CD14-positive monocyte (primary cell): ENCODE measurements around the gene ALDH5A1. TPM values are rescaled to one million over a fixed set of nuclear protein-coding genes. Genes with fewer than 3 reads are reported as not detected.
A peak's percentile ranks its signal among the peaks of the same experiment; 100 is the strongest.

Experiments
- DNase-seq, 3 donors: peaks; one replicate each; pipeline ENCODE4 v3.0.0-alpha.2; 2011 to 2022
- H2AFZ ChIP-seq: 2 replicates; pipeline ENCODE4 v1.6.0; 2012; ENCODE audit warnings: mild to moderate bottlenecking, low read depth, low read length, inconsistent platforms; ENCODE audit not compliant: insufficient read depth, poor library complexity, severe bottlenecking
- H3K27ac ChIP-seq, 2 donors: 1 replicate in 1 of 2; 2 replicates in 1 of 2; pipeline ENCODE4 v1.5.1; 2012 to 2013; ENCODE audit warnings: low read length in 2 of 2, control low read depth in 1 of 2, inconsistent platforms in 1 of 2, low read depth in 1 of 2, mild to moderate bottlenecking in 1 of 2
- H3K27me3 ChIP-seq, 2 donors: one replicate each; pipeline versions ENCODE4 v1.6.0 to v1.6.1; 2011 to 2013; ENCODE audit warnings: low read length in 2 of 2; ENCODE audit not compliant: control insufficient read depth in 2 of 2, insufficient read depth in 2 of 2
- H3K36me3 ChIP-seq, 2 donors: replicated peaks in 1 of 2; 1 replicate in 1 of 2; 2 replicates in 1 of 2; pipeline versions ENCODE4 v1.5.1 to v1.6.1; 2012 to 2013; ENCODE audit warnings: low read length in 2 of 2, control low read depth in 1 of 2, inconsistent platforms in 1 of 2, mild to moderate bottlenecking in 1 of 2; ENCODE audit not compliant: insufficient read depth in 2 of 2, control insufficient read depth in 1 of 2
- H3K4me1 ChIP-seq, 2 donors: 1 replicate in 1 of 2; 2 replicates in 1 of 2; pipeline versions ENCODE4 v1.5.1 to v1.6.1; 2012 to 2013; ENCODE audit warnings: low read length in 2 of 2, control low read depth in 1 of 2, inconsistent platforms in 1 of 2, mild to moderate bottlenecking in 1 of 2, moderate library complexity in 1 of 2; ENCODE audit not compliant: insufficient read depth in 2 of 2, control insufficient read depth in 1 of 2
- H3K4me2 ChIP-seq: replicated peaks from 2 replicates; pipeline ENCODE3; 2012; ENCODE audit warnings: low read length, moderate library complexity, mild to moderate bottlenecking; ENCODE audit not compliant: poor library complexity, severe bottlenecking; ENCODE audit errors: extremely low read depth
- H3K4me3 ChIP-seq, 3 experiments: fragments of 200-600 bp in 1 of 3; sonication (generic) in 1 of 3; replicated peaks in 1 of 3; 1 replicate in 2 of 3; 2 replicates in 1 of 3; pipeline ENCODE4 v1.5.1; 2011 to 2013; ENCODE audit warnings: low read length in 3 of 3, mild to moderate bottlenecking in 3 of 3, control low read depth in 2 of 3, low read depth in 2 of 3, inconsistent platforms in 1 of 3, moderate library complexity in 1 of 3
- H3K79me2 ChIP-seq: 2 replicates; pipeline ENCODE4 v1.6.0; 2012; ENCODE audit warnings: mild to moderate bottlenecking, control low read depth, inconsistent platforms, low read length, moderate library complexity; ENCODE audit not compliant: insufficient read depth
- H3K9ac ChIP-seq: 2 replicates; pipeline ENCODE4 v1.6.0; 2017; ENCODE audit warnings: low read length, mild to moderate bottlenecking; ENCODE audit not compliant: insufficient read depth, poor library complexity, severe bottlenecking
- H3K9me3 ChIP-seq, 2 donors: replicated peaks in 1 of 2; 1 replicate in 1 of 2; 2 replicates in 1 of 2; pipeline versions ENCODE4 v1.5.1 to v1.6.1; 2012 to 2013; ENCODE audit warnings: low read length in 2 of 2, control low read depth in 1 of 2; ENCODE audit not compliant: control insufficient read depth in 1 of 2, insufficient read depth in 1 of 2
- H4K20me1 ChIP-seq: 2 replicates; pipeline ENCODE4 v1.6.0; 2012; ENCODE audit warnings: mild to moderate bottlenecking, low read length, control low read depth, moderate library complexity; ENCODE audit not compliant: insufficient read depth
- H3K27ac Mint-ChIP-seq, 7 donors: one replicate each; pipeline ENCODE4 v1.8.0; 2020; ENCODE audit warnings: mild to moderate bottlenecking in 7 of 7, mixed read lengths in 7 of 7, moderate library complexity in 6 of 7, inconsistent platforms in 2 of 7
- H3K27me3 Mint-ChIP-seq, 3 donors: one replicate each; pipeline ENCODE4 v1.8.0; 2021 to 2022; ENCODE audit warnings: low read depth in 3 of 3, mild to moderate bottlenecking in 3 of 3, mixed read lengths in 3 of 3, moderate library complexity in 3 of 3, inconsistent platforms in 1 of 3
- H3K36me3 Mint-ChIP-seq, 2 donors: one replicate each; pipeline ENCODE4 v1.8.0; 2020; ENCODE audit warnings: mixed read lengths in 2 of 2, inconsistent platforms in 1 of 2, mild to moderate bottlenecking in 1 of 2
- H3K4me1 Mint-ChIP-seq: one replicate; pipeline ENCODE4 v1.8.0; 2020; ENCODE audit warnings: mild to moderate bottlenecking, mixed read lengths
- H3K4me3 Mint-ChIP-seq, 2 donors: one replicate each; pipeline ENCODE4 v1.8.0; 2020; ENCODE audit warnings: mild to moderate bottlenecking in 2 of 2, mixed read lengths in 2 of 2, moderate library complexity in 1 of 2
- H3K9me3 Mint-ChIP-seq, 7 donors: one replicate each; pipeline ENCODE4 v1.8.0; 2020 to 2022; ENCODE audit warnings: mixed read lengths in 7 of 7, mild to moderate bottlenecking in 6 of 7, moderate library complexity in 6 of 7, inconsistent platforms in 2 of 7
- CTCF ChIP-seq: fragments of 200-600 bp; IDR thresholded peaks from one replicate; pipeline ENCODE4 v1.8.0; 2022; ENCODE audit warnings: antibody characterized with exemption, mild to moderate bottlenecking
- WGBS: methylation state at CpG from one replicate; pipeline ENCODE4 v1.1.5; 2013; ENCODE audit warnings: missing lambda C conversion rate; ENCODE audit not compliant: insufficient coverage; 5-methylcytosine and 5-hydroxymethylcytosine counted together
- intact Hi-C, 2 donors: fragments of 100-400 bp; cut with micrococcal nuclease; formaldehyde crosslinking; loops; one replicate each; pipeline versions ENCODE4 v1.15.0 to v1.15.1; 2023
- polyA plus RNA-seq, 3 donors: library from polyadenylated mRNA; depleted of rRNA in 1 of 3; unstranded in 2 of 3; stranded (reverse) in 1 of 3; fragments of 300-500 nt in 2 of 3; fragments of >200 nt in 1 of 3; fragmentation: Illumina TruSeq in 2 of 3; gene quantifications; 1 replicate in 2 of 3; 2 replicates in 1 of 3; pipeline ENCODE4 v1.2.3, GENCODE V29; 2012 to 2021

ALDH5A1 gene
- polyA plus RNA-seq, 3 donors: 0.04 to 0.33 (median 0.17) TPM

- Histone ChIP-seq H3K79me2 (no peaks in the 10 kb centered on the region), H4K20me1 (no peaks in the 10 kb centered on the region), H3K9me3 (no peaks in the 10 kb centered on the region), H3K27ac (no peak overlapping the region), H3K36me3 (no peaks in the 10 kb centered on the region), H2AFZ (peak overlapping the region; percentile 22), H3K4me2 (no peak overlapping the region), H3K4me3 (no peak overlapping the region), H3K27me3 (no peaks in the 10 kb centered on the region), H3K4me1 (no peaks in the 10 kb centered on the region), H3K9ac (no peak overlapping the region)
- Mint-ChIP-seq H3K36me3 (no peaks in the 10 kb centered on the region), H3K27ac (no peak overlapping the region), H3K4me3 (no peak overlapping the region), H3K4me1 (peaks cover 8% of the 10 kb centered on the region), H3K27me3 (peaks cover 0 to 4% (median 2%) of the 10 kb centered on the region in 3 donors), H3K9me3 (peaks cover 0 to 2% (median 0%) of the 10 kb centered on the region in 7 donors)
- no peak for TF ChIP-seq CTCF
- peak; percentile 12 to 51 (median 43) for DNase-seq
- WGBS: 57% methylated on average over 4 of the region's 4 CpGs
- intact Hi-C loops: no loop called here
Observed at GRCh38 chr6:24574809-24575208, 80.0 kb downstream of the ALDH5A1 start.

GRCh38 chr6:24576447-24576846 is 81.7 kb downstream of the ALDH5A1 start:
- no peaks in the 10 kb centered on the region for H3K9me3 ChIP-seq
- Mint-ChIP-seq H3K4me1 (peaks cover 8% of the 10 kb centered on the region), H3K9me3 (no peaks in the 10 kb centered on the region), H3K4me3 (no peak overlapping the region), H3K27me3 (peaks cover 0 to 4% (median 1%) of the 10 kb centered on the region in 3 donors), H3K27ac (no peak overlapping the region), H3K36me3 (no peaks in the 10 kb centered on the region)
- H3K9ac ChIP-seq: no peak overlapping the region
- no peaks in the 10 kb centered on the region for H3K27me3 ChIP-seq
- 78% methylated on average over 5 of the region's 6 CpGs for WGBS
- H3K36me3 ChIP-seq: no peaks in the 10 kb centered on the region
- no peak overlapping the region for H3K4me3 ChIP-seq
- TF ChIP-seq CTCF: no peak
- no peak overlapping the region for H2AFZ ChIP-seq
- intact Hi-C loops: no loop called here
- no peaks in the 10 kb centered on the region for H3K79me2 ChIP-seq
- no peak overlapping the region for H3K27ac ChIP-seq
- H3K4me1 ChIP-seq: no peaks in the 10 kb centered on the region
- DNase-seq: no peak
- H3K4me2 ChIP-seq: no peak overlapping the region
- no peaks in the 10 kb centered on the region for H4K20me1 ChIP-seq
